ENCODE results near the gene MXRA7. TPM values are rescaled to one million over a fixed set of nuclear protein-coding genes. Genes with fewer than 3 reads are reported as not detected.

MXRA7 gene
- total RNA-seq, 4 donors from 2014 or later, result 31.0 to 633 (median 52.5) TPM

GRCh38 chr17:76678330-76678729, 32.4 kb downstream of the MXRA7 start:
- TF ChIP-seq CTCF (IDR thresholded peaks at IDR 0.05) (no peak), POLR2AphosphoS5 (IDR thresholded peaks at IDR 0.05) (peak; percentile 24 to 41 (median 38))
- DNase-seq, result peak; percentile 67

GRCh38 chr17:76677406-76677805, 33.4 kb downstream of the MXRA7 start:
- in situ Hi-C loops (cut with MboI; ENCODE audit: low pct_ligation_motif_present in 1 of 4, low pct_unique_long_range_greater_than_20kb in 1 of 4, low sequenced_read_pairs in 3 of 4) (no loop called here), intact Hi-C loops (cut with DNase I; ENCODE audit: low total_unique reads) (no loop called here)
- peak overlapping the region; percentile 56 to 78 (median 66) for H3K27ac ChIP-seq
- WGBS, 2 donors (ENCODE audit: low coverage in 1 of 2), result 78 to 89% methylated on average over 4 to 16 of the region's 16 CpGs
- H3K4me1 ChIP-seq, result peaks cover 22 to 49% (median 33%) of the 10 kb centered on the region in 4 donors
- H3K9me3 ChIP-seq, result no peaks in the 10 kb centered on the region
- TF ChIP-seq EP300 (IDR thresholded peaks at IDR 0.05; ENCODE audit: low read depth), result no peak
- no peak for TF ChIP-seq CTCF (IDR thresholded peaks at IDR 0.05)
- no peak for TF ChIP-seq POLR2A (IDR thresholded peaks at IDR 0.05)
- no peak for TF ChIP-seq POLR2AphosphoS5 (IDR thresholded peaks at IDR 0.05)
- no peaks in the 10 kb centered on the region for H3K27me3 ChIP-seq
- H3K4me3 ChIP-seq, result no peak overlapping the region
- no peak for DNase-seq
- no peaks in the 10 kb centered on the region for H3K36me3 ChIP-seq

More at GRCh38 chr17:76678330-76678729, 32.4 kb downstream of the MXRA7 start:
- H3K36me3 ChIP-seq, result no peaks in the 10 kb centered on the region
- H3K9me3 ChIP-seq, result no peaks in the 10 kb centered on the region
- H3K27ac ChIP-seq, result peak overlapping the region; percentile 56 to 78 (median 66)
- H3K4me3 ChIP-seq, result no peak overlapping the region
- intact Hi-C loops (cut with DNase I; ENCODE audit: low total_unique reads), result no loop called here
- H3K4me1 ChIP-seq, result peaks cover 14 to 46% (median 33%) of the 10 kb centered on the region in 4 donors
- in situ Hi-C loops (cut with MboI; ENCODE audit: low pct_ligation_motif_present in 1 of 4, low pct_unique_long_range_greater_than_20kb in 1 of 4, low sequenced_read_pairs in 3 of 4), result no loop called here
- H3K27me3 ChIP-seq, result no peaks in the 10 kb centered on the region
- WGBS, 2 donors (ENCODE audit: low coverage in 1 of 2), result 48% methylated on average over 12 of the region's 12 CpGs; no CpG with 5 or more reads in 1 of the 2 donors

GRCh38 chr17:76676629-76677028, 34.1 kb downstream of the MXRA7 start:
- TF ChIP-seq CTCF (IDR thresholded peaks at IDR 0.05), result no peak
- TF ChIP-seq POLR2A (IDR thresholded peaks at IDR 0.05), result no peak
- TF ChIP-seq POLR2AphosphoS5 (IDR thresholded peaks at IDR 0.05), result no peak
- peak overlapping the region in 2 of 4 donors; percentile 56 to 78 for H3K27ac ChIP-seq
- peaks cover 16 to 45% (median 33%) of the 10 kb centered on the region in 4 donors for H3K4me1 ChIP-seq
- no peak for DNase-seq
- 84 to 88% methylated on average over 5 to 6 of the region's 6 CpGs for WGBS, 2 donors (ENCODE audit: low coverage in 1 of 2)
- no peaks in the 10 kb centered on the region for H3K36me3 ChIP-seq
- no peak overlapping the region for H3K4me3 ChIP-seq
- no peaks in the 10 kb centered on the region for H3K27me3 ChIP-seq
- in situ Hi-C loops (cut with MboI; ENCODE audit: low pct_ligation_motif_present in 1 of 4, low pct_unique_long_range_greater_than_20kb in 1 of 4, low sequenced_read_pairs in 3 of 4), result no loop called here
- intact Hi-C loops (cut with DNase I; ENCODE audit: low total_unique reads), result no loop called here
- no peaks in the 10 kb centered on the region for H3K9me3 ChIP-seq

GRCh38 chr17:76675648-76676047, 35.1 kb downstream of the MXRA7 start:
- in situ Hi-C loops (cut with MboI; ENCODE audit: low pct_ligation_motif_present in 1 of 4, low pct_unique_long_range_greater_than_20kb in 1 of 4, low sequenced_read_pairs in 3 of 4) (no loop called here), intact Hi-C loops (cut with DNase I; ENCODE audit: low total_unique reads) (no loop called here)
- H3K27me3 ChIP-seq, result no peaks in the 10 kb centered on the region
- no peaks in the 10 kb centered on the region for H3K36me3 ChIP-seq
- no peak overlapping the region for H3K27ac ChIP-seq
- no peak overlapping the region for H3K4me3 ChIP-seq
- TF ChIP-seq CTCF (IDR thresholded peaks at IDR 0.05) (no peak), EP300 (IDR thresholded peaks at IDR 0.05; ENCODE audit: low read depth) (no peak), POLR2A (IDR thresholded peaks at IDR 0.05) (no peak), POLR2AphosphoS5 (IDR thresholded peaks at IDR 0.05) (no peak)
- H3K9me3 ChIP-seq, result no peaks in the 10 kb centered on the region
- no peak for DNase-seq
- WGBS, 2 donors (ENCODE audit: low coverage in 1 of 2), result 85 to 91% methylated on average over 6 of the region's 6 CpGs
- peaks cover 12 to 43% (median 34%) of the 10 kb centered on the region in 4 donors for H3K4me1 ChIP-seq

Data from transverse colon (tissue), 4 donors.